Endothelial cell of umbilical vein (primary cell): ENCODE results near the gene RAB12.
"Not testable (repeated sequence)": the region's sequence is repeated elsewhere in the genome, so short reads cannot be mapped to it uniquely, and the experiment has no call there.

ENCODE experiments used
- CTCF ChIP-seq, 2 donors: IDR thresholded peaks; 1 replicate in 1 of 2; 2 replicates in 1 of 2; pipeline ENCODE4 v1.5.1; 2011; ENCODE audit warnings: low read length in 2 of 2, mild to moderate bottlenecking in 2 of 2, moderate library complexity in 2 of 2, control low read depth in 1 of 2, inconsistent platforms in 1 of 2, low read depth in 1 of 2; ENCODE audit not compliant: insufficient read depth in 1 of 2; ENCODE audit errors: extremely low read depth in 1 of 2
- EZH2 ChIP-seq: IDR thresholded peaks from 2 replicates; pipeline ENCODE4 v1.6.1; 2012; ENCODE audit warnings: borderline replicate concordance, low read depth, mild to moderate bottlenecking, moderate library complexity, low read length, inconsistent platforms; ENCODE audit not compliant: severe bottlenecking
- FOS ChIP-seq: IDR thresholded peaks from 2 replicates; pipeline ENCODE4 v1.6.1; 2011; ENCODE audit warnings: mild to moderate bottlenecking, low read length, moderate library complexity, borderline replicate concordance; ENCODE audit not compliant: insufficient read depth
- GATA2 ChIP-seq: IDR thresholded peaks from 2 replicates; pipeline ENCODE4 v1.7.0; 2011; ENCODE audit warnings: low read depth, mild to moderate bottlenecking, moderate library complexity, mixed read lengths, low read length; ENCODE audit not compliant: insufficient read length, insufficient read depth
- JUN ChIP-seq: IDR thresholded peaks from 2 replicates; pipeline ENCODE4 v1.6.1; 2011; ENCODE audit warnings: borderline replicate concordance, low read depth; ENCODE audit not compliant: insufficient read length, insufficient read depth
- MAX ChIP-seq: IDR thresholded peaks from 2 replicates; pipeline ENCODE4 v1.6.1; 2011; ENCODE audit not compliant: insufficient read depth, insufficient read length
- MYC ChIP-seq: IDR thresholded peaks from one replicate; pipeline ENCODE4 v1.6.1; 2011; ENCODE audit warnings: mild to moderate bottlenecking, low read depth, low read length
- POLR2A ChIP-seq: IDR thresholded peaks from 2 replicates; pipeline ENCODE4 v1.6.1; 2012; ENCODE audit warnings: low read depth, mild to moderate bottlenecking, control low read depth, low read length
- POLR2AphosphoS5 ChIP-seq: IDR thresholded peaks from 2 replicates; pipeline ENCODE4 v1.6.1; 2012; ENCODE audit warnings: low read depth, mild to moderate bottlenecking, control low read depth, low read length, moderate library complexity; ENCODE audit not compliant: insufficient read depth

GRCh38 chr18:8651478-8652261 lies 42.4 kb downstream of the RAB12 start:
- TF ChIP-seq CTCF (IDR thresholded peaks at IDR 0.05; ENCODE audit: extremely low read depth in 1 of 2, insufficient read depth in 1 of 2, low read depth in 1 of 2, low read length in 2 of 2); POLR2AphosphoS5; POLR2A; GATA2; FOS; EZH2; MYC; MAX; JUN: not testable (repeated sequence)
